Endodermal cell (in vitro differentiated cells): ENCODE results near the gene ARSK. TPM values are rescaled to one million over a fixed set of nuclear protein-coding genes. Genes with fewer than 3 reads are reported as not detected.

ENCODE experiments used
- DNase-seq: peaks from one replicate; pipeline ENCODE4 v3.0.0-alpha.2; 2017
- H3K27ac ChIP-seq: 2 replicates; pipeline ENCODE4 v1.5.1; 2013; ENCODE audit warnings: mild to moderate bottlenecking, low read depth, low read length, moderate library complexity
- H3K27me3 ChIP-seq: 2 replicates; pipeline ENCODE4 v1.6.1; 2013; ENCODE audit warnings: mild to moderate bottlenecking, low read length, moderate library complexity; ENCODE audit not compliant: insufficient read depth, control insufficient read depth, poor library complexity, severe bottlenecking
- H3K36me3 ChIP-seq: 2 replicates; pipeline ENCODE4 v1.7.0; 2013; ENCODE audit warnings: mild to moderate bottlenecking, low read length, moderate library complexity; ENCODE audit not compliant: control insufficient read depth, insufficient read depth
- H3K4me1 ChIP-seq: one replicate; pipeline ENCODE4 v1.7.0; 2013; ENCODE audit warnings: low read length; ENCODE audit not compliant: control insufficient read depth, insufficient read depth
- H3K4me3 ChIP-seq: 2 replicates; pipeline ENCODE4 v1.5.1; 2013; ENCODE audit warnings: mild to moderate bottlenecking, low read length, moderate library complexity
- H3K9ac ChIP-seq: 2 replicates; pipeline ENCODE4 v1.6.1; 2013; ENCODE audit warnings: mild to moderate bottlenecking, low read length, moderate library complexity; ENCODE audit not compliant: poor library complexity, severe bottlenecking; ENCODE audit errors: extremely low read depth
- H3K9me3 ChIP-seq: 2 replicates; pipeline ENCODE4 v1.6.1; 2013; ENCODE audit warnings: mild to moderate bottlenecking, low read length, moderate library complexity; ENCODE audit not compliant: control insufficient read depth
- H3K27ac Mint-ChIP-seq: 2 replicates; pipeline ENCODE4 v1.8.0; 2020; ENCODE audit warnings: mixed read lengths
- H3K27me3 Mint-ChIP-seq: 2 replicates; pipeline ENCODE4 v1.8.0; 2021; ENCODE audit warnings: mild to moderate bottlenecking, mixed read lengths; ENCODE audit not compliant: insufficient read depth
- H3K36me3 Mint-ChIP-seq: 2 replicates; pipeline ENCODE4 v1.8.0; 2020; ENCODE audit warnings: low read depth, mixed read lengths
- H3K4me1 Mint-ChIP-seq: 2 replicates; pipeline ENCODE4 v1.8.0; 2020; ENCODE audit warnings: mixed read lengths
- H3K4me3 Mint-ChIP-seq: 2 replicates; pipeline ENCODE4 v1.8.0; 2020; ENCODE audit warnings: mild to moderate bottlenecking, moderate library complexity, mixed read lengths
- H3K9me3 Mint-ChIP-seq: 2 replicates; pipeline ENCODE4 v1.8.0; 2020; ENCODE audit warnings: mild to moderate bottlenecking, mixed read lengths
- WGBS, 2 experiments: methylation state at CpG; one replicate each; pipeline versions ENCODE4 v1.1.5 to v1.1.7; 2013; ENCODE audit warnings: missing lambda C conversion rate in 2 of 2, mixed read lengths in 1 of 2; ENCODE audit not compliant: insufficient coverage in 1 of 2, insufficient read length in 1 of 2; 5-methylcytosine and 5-hydroxymethylcytosine counted together
- total RNA-seq, 2 donors: library from RNA; stranded (reverse); fragmentation: NEBNext Ultra II Directional in 1 of 2; extraction: Animal tissue kit (Norgen Biotek cat#: 25700) in 1 of 2; gene quantifications; 2 replicates in 1 of 2; 3 replicates in 1 of 2; pipeline ENCODE4 v1.2.1, GENCODE V29; 2021
- TF ChIP-seq, protein P1 (sequence below): fragments of 200-600 bp; sonication (generic); conservative IDR thresholded peaks from 2 replicates; pipeline ENCODE4 v1.5.0; 2021; ENCODE audit warnings: antibody characterized with exemption, mild to moderate bottlenecking

ARSK gene
- total RNA-seq, 2 donors from 2014 or later: 11.7 to 13.5 TPM

DNA sequence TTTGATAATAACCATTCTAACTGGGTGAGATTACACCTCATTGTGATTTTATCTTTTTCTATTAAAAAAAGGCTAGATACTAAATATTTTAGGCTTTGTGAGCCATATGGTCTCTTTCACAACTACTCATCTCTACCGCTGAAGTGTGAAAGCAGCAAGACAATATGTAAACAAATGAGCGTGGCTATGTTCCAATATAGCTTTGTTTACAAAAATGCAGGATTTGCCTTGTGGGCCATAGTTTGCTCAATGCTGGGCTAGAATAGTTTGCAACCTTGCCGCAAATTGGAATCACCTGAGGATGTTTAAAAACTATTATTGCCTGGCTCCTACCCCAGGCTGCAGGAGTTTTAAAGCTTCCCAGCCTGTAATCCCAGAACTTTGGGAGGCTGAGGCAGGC, 54.8 kb downstream of the ARSK start:
- DNase-seq: no peak
- H3K4me1 ChIP-seq: no peaks in the 10 kb centered on the region
- TF ChIP-seq, protein P1, sequence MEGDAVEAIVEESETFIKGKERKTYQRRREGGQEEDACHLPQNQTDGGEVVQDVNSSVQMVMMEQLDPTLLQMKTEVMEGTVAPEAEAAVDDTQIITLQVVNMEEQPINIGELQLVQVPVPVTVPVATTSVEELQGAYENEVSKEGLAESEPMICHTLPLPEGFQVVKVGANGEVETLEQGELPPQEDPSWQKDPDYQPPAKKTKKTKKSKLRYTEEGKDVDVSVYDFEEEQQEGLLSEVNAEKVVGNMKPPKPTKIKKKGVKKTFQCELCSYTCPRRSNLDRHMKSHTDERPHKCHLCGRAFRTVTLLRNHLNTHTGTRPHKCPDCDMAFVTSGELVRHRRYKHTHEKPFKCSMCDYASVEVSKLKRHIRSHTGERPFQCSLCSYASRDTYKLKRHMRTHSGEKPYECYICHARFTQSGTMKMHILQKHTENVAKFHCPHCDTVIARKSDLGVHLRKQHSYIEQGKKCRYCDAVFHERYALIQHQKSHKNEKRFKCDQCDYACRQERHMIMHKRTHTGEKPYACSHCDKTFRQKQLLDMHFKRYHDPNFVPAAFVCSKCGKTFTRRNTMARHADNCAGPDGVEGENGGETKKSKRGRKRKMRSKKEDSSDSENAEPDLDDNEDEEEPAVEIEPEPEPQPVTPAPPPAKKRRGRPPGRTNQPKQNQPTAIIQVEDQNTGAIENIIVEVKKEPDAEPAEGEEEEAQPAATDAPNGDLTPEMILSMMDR: no peak
- no peaks in the 10 kb centered on the region for H3K27me3 ChIP-seq
- H3K4me1 Mint-ChIP-seq: peaks cover 7% of the 10 kb centered on the region
- WGBS, 2 experiments: 78 to 84% methylated on average over 2 to 3 of the region's 3 CpGs
- H3K27ac ChIP-seq: no peak overlapping the region
- H3K36me3 ChIP-seq: no peaks in the 10 kb centered on the region
- H3K4me3 Mint-ChIP-seq: no peak overlapping the region
- H3K9me3 ChIP-seq: peaks cover 23% of the 10 kb centered on the region
- peaks cover 5% of the 10 kb centered on the region for H3K36me3 Mint-ChIP-seq
- H3K27ac Mint-ChIP-seq: no peak overlapping the region
- H3K9ac ChIP-seq: no peak overlapping the region
- no peak overlapping the region for H3K4me3 ChIP-seq
- peaks cover 1% of the 10 kb centered on the region for H3K27me3 Mint-ChIP-seq
- H3K9me3 Mint-ChIP-seq: peaks cover 22% of the 10 kb centered on the region

DNA sequence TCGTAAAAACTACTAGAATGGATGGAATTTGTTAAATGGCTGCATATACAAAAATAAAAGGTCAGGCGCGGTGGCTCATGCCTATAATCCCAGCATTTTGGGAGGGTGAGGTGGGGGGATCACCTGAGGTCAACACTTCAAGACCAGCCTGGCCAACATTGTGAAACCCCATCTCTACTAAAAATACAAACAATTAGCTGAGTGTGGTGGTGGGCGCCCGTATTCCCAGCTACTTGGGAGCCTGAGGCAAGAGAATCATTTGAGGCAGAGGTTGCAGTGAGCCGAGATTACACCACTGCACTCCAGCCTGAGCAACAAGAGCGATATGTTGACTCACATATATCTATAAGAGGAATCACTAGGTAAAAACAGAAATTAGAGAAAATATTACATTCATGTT, 55.6 kb downstream of the ARSK start:
- WGBS, 2 experiments: 79 to 97% methylated on average over 3 to 7 of the region's 7 CpGs
- no peak overlapping the region for H3K4me3 Mint-ChIP-seq
- H3K36me3 ChIP-seq: no peaks in the 10 kb centered on the region
- H3K4me1 Mint-ChIP-seq: peaks cover 7% of the 10 kb centered on the region
- peaks cover 5% of the 10 kb centered on the region for H3K36me3 Mint-ChIP-seq
- H3K9me3 ChIP-seq: peaks cover 25% of the 10 kb centered on the region
- no peaks in the 10 kb centered on the region for H3K4me1 ChIP-seq
- H3K27me3 Mint-ChIP-seq: peaks cover 5% of the 10 kb centered on the region
- H3K27ac Mint-ChIP-seq: no peak overlapping the region
- no peaks in the 10 kb centered on the region for H3K27me3 ChIP-seq
- H3K9ac ChIP-seq: no peak overlapping the region
- TF ChIP-seq, protein P1: no peak
- no peak overlapping the region for H3K4me3 ChIP-seq
- H3K27ac ChIP-seq: no peak overlapping the region
- no peak for DNase-seq
- H3K9me3 Mint-ChIP-seq: peaks cover 26% of the 10 kb centered on the region

DNA sequence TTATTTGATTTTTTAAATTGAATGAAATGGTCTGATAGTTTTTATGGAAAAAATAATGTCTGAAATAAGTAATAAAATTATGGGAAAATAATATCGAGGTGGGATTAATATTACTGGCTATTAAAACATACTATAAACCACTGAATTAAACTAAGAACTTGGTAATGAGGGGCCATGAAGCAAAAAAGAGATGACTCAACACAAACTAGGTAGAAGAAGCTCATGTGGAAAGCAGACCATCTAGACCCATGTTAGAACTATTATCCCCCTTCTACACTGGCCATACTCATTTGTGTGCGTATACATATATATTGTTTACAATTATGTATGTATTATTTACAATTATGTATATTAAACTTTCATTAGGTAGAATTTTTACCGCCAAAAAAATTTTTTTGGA, 56.5 kb downstream of the ARSK start:
- Histone ChIP-seq H3K4me1 (no peaks in the 10 kb centered on the region), H3K9me3 (peaks cover 25% of the 10 kb centered on the region), H3K9ac (no peak overlapping the region), H3K27me3 (no peaks in the 10 kb centered on the region), H3K4me3 (no peak overlapping the region), H3K36me3 (no peaks in the 10 kb centered on the region), H3K27ac (no peak overlapping the region)
- Mint-ChIP-seq H3K9me3 (peaks cover 26% of the 10 kb centered on the region), H3K27me3 (peaks cover 5% of the 10 kb centered on the region), H3K36me3 (peaks cover 5% of the 10 kb centered on the region), H3K4me1 (peaks cover 7% of the 10 kb centered on the region), H3K4me3 (no peak overlapping the region), H3K27ac (no peak overlapping the region)
- TF ChIP-seq, protein P1: no peak
- DNase-seq: no peak
- WGBS, 2 experiments: 94 to 100% methylated on average over 1 of the region's 3 CpGs
